Measurements from ENCODE around the gene BRD9.
"Not testable (repeated sequence)": the region's sequence is repeated elsewhere in the genome, so short reads cannot be mapped to it uniquely, and the experiment has no call there.

DNA sequence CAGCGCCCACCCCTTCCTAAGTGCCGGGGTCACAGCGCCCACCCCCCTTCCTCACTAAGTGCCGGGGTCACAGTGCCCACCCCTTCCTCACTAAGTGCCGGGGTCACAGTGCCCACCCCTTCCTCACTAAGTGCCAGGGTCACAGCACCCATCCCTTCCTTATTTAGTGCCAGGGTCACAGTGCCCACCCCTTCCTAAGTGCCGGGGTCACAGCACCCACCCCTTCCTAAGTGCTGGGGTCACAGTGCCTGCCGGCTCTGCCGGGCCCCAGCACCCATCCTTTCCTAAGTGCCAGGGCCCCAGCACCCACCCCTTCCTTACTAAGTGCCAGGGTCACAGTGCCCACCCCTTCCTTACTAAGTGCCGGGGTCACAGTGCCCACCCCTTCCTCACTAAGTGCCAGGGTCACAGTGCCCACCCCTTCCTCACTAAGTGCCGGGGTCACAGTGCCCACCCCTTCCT is 51.6 kb downstream of the BRD9 start:
- not testable (repeated sequence) for TF ChIP-seq ZKSCAN5 (CRISPR knock-in tag; IDR thresholded peaks at IDR 0.05); FOXK2 (IDR thresholded peaks at IDR 0.05); ZNF503 (CRISPR knock-in tag; IDR thresholded peaks at IDR 0.05); CBX5 (CRISPR knock-in tag; IDR thresholded peaks at IDR 0.05; ENCODE audit: borderline replicate concordance); FOXJ3 (CRISPR knock-in tag; IDR thresholded peaks at IDR 0.05; ENCODE audit: borderline replicate concordance); BORCS8-MEF2B (CRISPR knock-in tag; IDR thresholded peaks at IDR 0.05); SATB2 (CRISPR knock-in tag; IDR thresholded peaks at IDR 0.05); ZC3H4 (CRISPR knock-in tag; IDR thresholded peaks at IDR 0.05; ENCODE audit: borderline replicate concordance)
- TF ChIP-seq, protein P1, sequence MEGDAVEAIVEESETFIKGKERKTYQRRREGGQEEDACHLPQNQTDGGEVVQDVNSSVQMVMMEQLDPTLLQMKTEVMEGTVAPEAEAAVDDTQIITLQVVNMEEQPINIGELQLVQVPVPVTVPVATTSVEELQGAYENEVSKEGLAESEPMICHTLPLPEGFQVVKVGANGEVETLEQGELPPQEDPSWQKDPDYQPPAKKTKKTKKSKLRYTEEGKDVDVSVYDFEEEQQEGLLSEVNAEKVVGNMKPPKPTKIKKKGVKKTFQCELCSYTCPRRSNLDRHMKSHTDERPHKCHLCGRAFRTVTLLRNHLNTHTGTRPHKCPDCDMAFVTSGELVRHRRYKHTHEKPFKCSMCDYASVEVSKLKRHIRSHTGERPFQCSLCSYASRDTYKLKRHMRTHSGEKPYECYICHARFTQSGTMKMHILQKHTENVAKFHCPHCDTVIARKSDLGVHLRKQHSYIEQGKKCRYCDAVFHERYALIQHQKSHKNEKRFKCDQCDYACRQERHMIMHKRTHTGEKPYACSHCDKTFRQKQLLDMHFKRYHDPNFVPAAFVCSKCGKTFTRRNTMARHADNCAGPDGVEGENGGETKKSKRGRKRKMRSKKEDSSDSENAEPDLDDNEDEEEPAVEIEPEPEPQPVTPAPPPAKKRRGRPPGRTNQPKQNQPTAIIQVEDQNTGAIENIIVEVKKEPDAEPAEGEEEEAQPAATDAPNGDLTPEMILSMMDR (CRISPR knock-in tag; IDR thresholded peaks at IDR 0.05): not testable (repeated sequence)
- TF ChIP-seq, protein P2, sequence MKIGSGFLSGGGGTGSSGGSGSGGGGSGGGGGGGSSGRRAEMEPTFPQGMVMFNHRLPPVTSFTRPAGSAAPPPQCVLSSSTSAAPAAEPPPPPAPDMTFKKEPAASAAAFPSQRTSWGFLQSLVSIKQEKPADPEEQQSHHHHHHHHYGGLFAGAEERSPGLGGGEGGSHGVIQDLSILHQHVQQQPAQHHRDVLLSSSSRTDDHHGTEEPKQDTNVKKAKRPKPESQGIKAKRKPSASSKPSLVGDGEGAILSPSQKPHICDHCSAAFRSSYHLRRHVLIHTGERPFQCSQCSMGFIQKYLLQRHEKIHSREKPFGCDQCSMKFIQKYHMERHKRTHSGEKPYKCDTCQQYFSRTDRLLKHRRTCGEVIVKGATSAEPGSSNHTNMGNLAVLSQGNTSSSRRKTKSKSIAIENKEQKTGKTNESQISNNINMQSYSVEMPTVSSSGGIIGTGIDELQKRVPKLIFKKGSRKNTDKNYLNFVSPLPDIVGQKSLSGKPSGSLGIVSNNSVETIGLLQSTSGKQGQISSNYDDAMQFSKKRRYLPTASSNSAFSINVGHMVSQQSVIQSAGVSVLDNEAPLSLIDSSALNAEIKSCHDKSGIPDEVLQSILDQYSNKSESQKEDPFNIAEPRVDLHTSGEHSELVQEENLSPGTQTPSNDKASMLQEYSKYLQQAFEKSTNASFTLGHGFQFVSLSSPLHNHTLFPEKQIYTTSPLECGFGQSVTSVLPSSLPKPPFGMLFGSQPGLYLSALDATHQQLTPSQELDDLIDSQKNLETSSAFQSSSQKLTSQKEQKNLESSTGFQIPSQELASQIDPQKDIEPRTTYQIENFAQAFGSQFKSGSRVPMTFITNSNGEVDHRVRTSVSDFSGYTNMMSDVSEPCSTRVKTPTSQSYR (CRISPR knock-in tag; IDR thresholded peaks at IDR 0.05; ENCODE audit: borderline replicate concordance): not testable (repeated sequence)
- TF ChIP-seq, protein P3, sequence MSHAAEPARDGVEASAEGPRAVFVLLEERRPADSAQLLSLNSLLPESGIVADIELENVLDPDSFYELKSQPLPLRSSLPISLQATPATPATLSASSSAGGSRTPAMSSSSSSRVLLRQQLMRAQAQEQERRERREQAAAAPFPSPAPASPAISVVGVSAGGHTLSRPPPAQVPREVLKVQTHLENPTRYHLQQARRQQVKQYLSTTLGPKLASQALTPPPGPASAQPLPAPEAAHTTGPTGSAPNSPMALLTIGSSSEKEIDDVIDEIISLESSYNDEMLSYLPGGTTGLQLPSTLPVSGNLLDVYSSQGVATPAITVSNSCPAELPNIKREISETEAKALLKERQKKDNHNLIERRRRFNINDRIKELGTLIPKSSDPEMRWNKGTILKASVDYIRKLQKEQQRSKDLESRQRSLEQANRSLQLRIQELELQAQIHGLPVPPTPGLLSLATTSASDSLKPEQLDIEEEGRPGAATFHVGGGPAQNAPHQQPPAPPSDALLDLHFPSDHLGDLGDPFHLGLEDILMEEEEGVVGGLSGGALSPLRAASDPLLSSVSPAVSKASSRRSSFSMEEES (CRISPR knock-in tag; IDR thresholded peaks at IDR 0.05): not testable (repeated sequence)

All from HepG2 (cell line).